Psoas muscle (tissue), 8 donors: ENCODE measurements around the gene RTN4R. TPM values are rescaled to one million over a fixed set of nuclear protein-coding genes. Genes with fewer than 3 reads are reported as not detected.
"Not testable (repeated sequence)": the region's sequence is repeated elsewhere in the genome, so short reads cannot be mapped to it uniquely, and the experiment has no call there.

ENCODE experiments used
- ATAC-seq, 4 donors: fragments of 200-7000 bp; cut with Tn5 transposase; one replicate each; pipeline ENCODE4 v1.9.1; 2020; ENCODE audit warnings: moderate library complexity in 3 of 4, mild to moderate bottlenecking in 2 of 4
- DNase-seq, 2 donors: peaks; one replicate each; pipeline ENCODE4 v3.0.0-alpha.2; 2020
- H3K27ac ChIP-seq: fragments of 200-600 bp; one replicate; pipeline ENCODE4 v1.8.0; 2022
- H3K27me3 ChIP-seq, 3 donors: fragments of 200-600 bp in 1 of 3; one replicate each; pipeline versions ENCODE4 v1.6.1 to v1.8.0; 2013 to 2022; ENCODE audit warnings: low read length in 2 of 3, mild to moderate bottlenecking in 2 of 3, moderate library complexity in 1 of 3; ENCODE audit not compliant: insufficient read depth in 3 of 3
- H3K36me3 ChIP-seq, 2 donors: fragments of 200-600 bp in 1 of 2; one replicate each; pipeline versions ENCODE4 v1.6.1 to v1.8.0; 2013 to 2022; ENCODE audit warnings: low read depth in 1 of 2, mild to moderate bottlenecking in 1 of 2, moderate library complexity in 1 of 2; ENCODE audit not compliant: insufficient read depth in 1 of 2
- H3K4me1 ChIP-seq: fragments of 200-600 bp; one replicate; pipeline ENCODE4 v1.8.0; 2022
- H3K4me3 ChIP-seq: fragments of 200-600 bp; one replicate; pipeline ENCODE4 v1.8.0; 2022; ENCODE audit warnings: mild to moderate bottlenecking
- H3K9me3 ChIP-seq: fragments of 200-600 bp; one replicate; pipeline ENCODE4 v1.8.0; 2022
- WGBS, 3 donors: extraction: QIAGEN DNeasy Blood & Tissue Kit; methylation state at CpG; one replicate each; pipeline versions ENCODE4 v1.1.6 to v1.1.7; 2013; 5-methylcytosine and 5-hydroxymethylcytosine counted together
- intact Hi-C, 2 donors: fragments of 100-400 bp; cut with DNase I; formaldehyde crosslinking; loops; one replicate each; pipeline versions ENCODE4 v1.11.0 to v1.14.2; 2022
- polyA plus RNA-seq, 3 donors: library from polyadenylated mRNA; stranded (reverse); fragments of 200-250 nt; gene quantifications; one replicate each; pipeline ENCODE4 v1.2.3, GENCODE V29; 2013
- total RNA-seq, 4 donors: library from RNA; stranded (reverse); fragmentation: NEBNext Ultra II Directional in 2 of 4; extraction: Animal tissue kit (Norgen Biotek cat#: 25700) in 2 of 4; gene quantifications; one replicate each; pipeline versions ENCODE4 v1.2.1 to v1.2.4, GENCODE V29; 2021 to 2023
- TF ChIP-seq, protein P1 (sequence below): fragments of 200-600 bp; IDR thresholded peaks from one replicate; pipeline ENCODE4 v1.8.0; 2022; ENCODE audit warnings: antibody characterized with exemption
- donor health status: healthy with polysubstance abuse.
- donor health status: DM: no; HTN: no; CAD: no; lungs with moderate emphysema.
- donor health status: Bipolar disorder and iron deficiency.
- donor health status: healthy.
- donor health status: DM: yes; HTN: yes; CAD: no.
- donor health status: DM: no; HTN: no; CAD: no.
- donor health status: DM: no; HTN: no; CAD: no.
- donor health status: DM: yes; HTN: yes; CAD: no.

Gene RTN4R
- total and polyA plus RNA-seq, 7 donors: 0.12 to 2.4 (median 0.36) TPM

DNA sequence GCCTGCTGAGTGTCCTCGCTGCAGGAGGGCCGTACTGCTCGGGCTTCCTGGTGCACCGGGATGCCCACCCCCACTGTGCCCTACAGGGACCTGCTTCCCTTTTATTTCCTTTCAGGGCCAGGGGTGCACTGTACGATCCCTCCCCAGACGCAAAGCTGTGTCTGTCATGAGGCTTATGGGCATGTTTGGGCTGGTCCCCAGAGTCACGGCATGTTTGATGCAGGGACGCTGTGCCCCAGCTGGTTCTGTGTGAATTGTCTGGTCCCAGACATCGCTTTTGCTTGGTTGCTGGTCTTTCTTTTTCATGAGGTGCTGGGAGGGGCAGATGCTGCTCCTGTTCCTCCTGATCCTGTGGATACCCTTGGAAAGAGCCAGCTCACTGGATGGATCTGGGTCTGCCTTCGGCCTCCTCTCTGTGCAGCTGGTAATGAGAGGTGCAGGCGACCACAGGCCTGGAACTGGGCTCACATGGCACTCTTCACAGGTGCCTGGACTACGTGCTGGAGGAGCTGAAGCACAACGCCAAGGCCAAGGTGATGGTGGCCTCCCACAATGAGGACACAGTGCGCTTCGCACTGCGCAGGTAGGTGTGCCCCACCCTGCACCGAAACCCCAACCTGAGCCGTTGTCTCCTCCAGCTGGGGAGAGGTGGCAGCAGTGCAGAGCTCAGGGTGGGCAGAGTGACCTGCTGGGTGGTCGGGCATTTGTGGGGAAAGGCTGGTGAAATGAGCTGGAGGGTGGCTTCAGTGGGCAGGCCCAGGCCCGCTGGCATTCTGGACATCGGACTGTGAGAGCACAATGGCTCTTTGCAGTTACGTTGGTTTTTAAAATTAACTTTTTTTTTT is 40.9 kb upstream of the RTN4R start:
- H3K27ac ChIP-seq, H3K27me3 ChIP-seq, intact Hi-C loops, H3K9me3 ChIP-seq, DNase-seq, H3K36me3 ChIP-seq, H3K4me3 ChIP-seq, H3K4me1 ChIP-seq, ATAC-seq: not testable (repeated sequence)
- 76 to 88% (median 78%) methylated on average over 21 to 22 of the region's 22 CpGs for WGBS, 3 donors

DNA sequence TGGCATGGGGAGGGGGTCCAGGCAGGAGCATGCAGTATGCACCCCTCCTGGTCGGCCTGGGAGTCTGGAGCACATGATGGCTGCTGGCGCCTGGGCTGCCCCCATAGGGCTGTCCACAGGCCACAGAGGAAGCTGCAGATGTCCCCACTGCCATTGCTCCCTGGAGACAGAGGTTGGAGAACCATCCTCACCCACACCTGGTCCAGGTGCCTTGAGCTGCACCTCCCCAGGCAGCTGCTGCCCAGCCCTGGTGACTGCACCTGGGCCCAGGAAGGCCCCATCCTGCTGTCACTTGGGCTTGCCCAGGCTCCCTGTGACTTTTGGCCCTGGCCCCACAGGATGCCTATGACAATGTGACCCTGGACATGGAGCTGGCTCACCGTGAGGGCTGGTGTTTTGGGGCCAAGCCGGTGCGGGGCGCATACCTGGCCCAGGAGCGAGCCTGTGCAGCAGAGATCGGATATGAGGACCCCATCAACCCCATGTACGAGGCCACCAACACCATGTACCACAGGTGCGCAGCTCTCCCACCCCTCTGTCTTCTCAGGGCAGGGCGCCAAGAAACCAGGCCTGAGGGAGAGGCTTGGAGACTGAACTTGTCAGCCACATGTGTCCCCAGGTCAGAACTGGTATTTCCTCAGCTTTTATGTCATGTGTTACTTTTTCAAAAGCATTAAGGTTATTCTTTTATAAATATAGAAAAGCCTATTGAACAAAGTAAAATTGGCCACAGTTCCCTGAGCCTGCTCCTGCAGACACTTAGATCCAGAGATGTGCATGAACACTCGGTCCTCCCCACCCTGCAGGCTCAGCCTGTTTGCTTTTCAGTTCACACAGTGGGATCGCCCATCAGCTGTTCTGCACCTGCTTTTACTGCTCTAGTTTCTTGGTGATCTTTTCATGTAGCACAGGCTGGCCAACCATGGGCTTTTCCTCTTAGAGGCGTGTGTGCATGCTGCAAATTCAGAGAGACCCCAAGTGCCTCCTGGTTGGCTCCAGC is 39.6 kb upstream of the RTN4R start:
- ATAC-seq, H3K4me1 ChIP-seq, H3K9me3 ChIP-seq, DNase-seq, H3K36me3 ChIP-seq, H3K4me3 ChIP-seq, intact Hi-C loops, H3K27ac ChIP-seq: not testable (repeated sequence)
- H3K27me3 ChIP-seq: peaks cover 0 to 12% (median 0%) of the 10 kb centered on the region in 3 donors
- 68 to 77% (median 75%) methylated on average over 13 to 14 of the region's 14 CpGs for WGBS, 3 donors

DNA sequence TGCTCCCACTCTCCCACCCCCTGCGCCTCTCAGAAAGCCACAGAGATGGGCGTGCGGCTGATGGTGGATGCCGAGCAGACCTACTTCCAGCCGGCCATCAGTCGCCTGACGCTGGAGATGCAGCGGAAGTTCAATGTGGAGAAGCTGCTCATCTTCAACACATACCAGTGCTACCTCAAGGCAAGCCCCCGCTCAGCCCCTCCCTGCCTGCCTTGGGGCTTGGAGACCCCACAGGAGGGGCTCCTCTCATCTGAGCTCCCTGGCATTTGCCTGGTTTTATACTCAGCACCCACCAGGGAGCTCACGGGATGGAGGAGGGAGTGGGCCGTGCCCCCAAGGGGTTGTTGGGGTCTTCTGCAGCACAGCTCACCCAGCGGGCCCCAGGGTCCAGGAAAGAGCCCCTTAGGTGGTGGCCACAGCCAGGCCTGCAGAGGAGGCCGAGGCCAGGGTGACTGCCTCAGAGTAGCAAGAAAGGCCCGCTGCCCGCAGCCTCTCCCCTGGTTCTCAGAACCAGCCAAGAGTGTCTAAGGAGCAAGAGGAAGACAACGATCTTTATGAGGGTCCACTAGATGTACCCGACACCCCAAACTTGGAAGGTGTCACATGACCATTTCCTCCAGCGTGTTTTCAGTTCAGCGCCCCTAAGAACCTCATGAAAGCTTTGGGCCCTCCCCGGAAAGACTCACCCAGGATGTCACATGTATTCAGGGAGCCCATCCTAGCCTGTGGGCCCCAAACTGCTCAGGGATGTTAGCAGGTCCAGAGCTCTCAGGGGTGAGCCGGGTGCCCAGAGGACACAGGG is 38.7 kb upstream of the RTN4R start:
- ATAC-seq, H3K4me3 ChIP-seq, H3K4me1 ChIP-seq, H3K36me3 ChIP-seq, intact Hi-C loops, H3K27ac ChIP-seq, H3K9me3 ChIP-seq, DNase-seq: not testable (repeated sequence)
- 87 to 97% (median 89%) methylated on average over 17 to 20 of the region's 21 CpGs for WGBS, 3 donors
- H3K27me3 ChIP-seq: peaks cover 0 to 21% (median 0%) of the 10 kb centered on the region in 3 donors

DNA sequence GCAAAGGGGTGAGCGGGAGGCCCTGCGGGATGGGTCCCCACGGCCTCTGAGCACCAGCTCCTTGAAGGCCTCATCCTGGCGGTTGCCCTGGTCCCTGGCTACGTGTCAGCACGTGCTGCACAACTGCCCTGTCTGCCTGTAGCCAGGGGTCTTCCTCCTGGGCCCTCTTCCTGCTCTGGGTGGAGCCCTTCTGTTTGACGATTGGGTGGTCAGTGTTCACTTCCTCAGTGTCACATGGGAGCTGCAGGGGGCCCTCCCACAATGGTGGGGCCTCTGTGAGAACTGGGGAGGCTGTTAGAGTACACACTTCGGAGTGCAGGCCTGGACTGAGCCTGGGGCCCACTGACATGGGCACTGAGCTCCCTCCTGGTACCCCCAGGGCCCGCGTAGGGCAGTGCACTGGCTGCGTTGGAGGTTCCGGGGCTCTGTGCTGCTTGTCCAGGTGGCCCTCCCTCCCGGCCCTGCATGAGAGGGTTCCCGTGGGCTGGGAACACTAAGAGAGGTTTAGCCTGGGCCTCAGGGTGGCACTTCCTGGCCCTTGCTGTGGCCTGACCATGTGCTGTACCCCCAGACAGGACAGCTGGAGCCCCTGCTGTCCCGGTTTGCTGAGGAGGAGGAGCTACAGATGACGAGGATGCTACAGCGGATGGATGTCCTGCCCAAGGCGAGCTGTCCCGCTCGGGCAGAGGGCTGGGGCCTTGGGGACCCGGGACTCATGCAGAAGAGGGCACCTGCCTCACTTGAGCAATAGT is 38.0 kb upstream of the RTN4R start:
- no peak for ATAC-seq
- H3K27ac ChIP-seq: no peak overlapping the region
- 68 to 76% (median 74%) methylated on average over 21 of the region's 21 CpGs for WGBS, 3 donors
- no peaks in the 10 kb centered on the region for H3K36me3 ChIP-seq
- TF ChIP-seq, protein P1, sequence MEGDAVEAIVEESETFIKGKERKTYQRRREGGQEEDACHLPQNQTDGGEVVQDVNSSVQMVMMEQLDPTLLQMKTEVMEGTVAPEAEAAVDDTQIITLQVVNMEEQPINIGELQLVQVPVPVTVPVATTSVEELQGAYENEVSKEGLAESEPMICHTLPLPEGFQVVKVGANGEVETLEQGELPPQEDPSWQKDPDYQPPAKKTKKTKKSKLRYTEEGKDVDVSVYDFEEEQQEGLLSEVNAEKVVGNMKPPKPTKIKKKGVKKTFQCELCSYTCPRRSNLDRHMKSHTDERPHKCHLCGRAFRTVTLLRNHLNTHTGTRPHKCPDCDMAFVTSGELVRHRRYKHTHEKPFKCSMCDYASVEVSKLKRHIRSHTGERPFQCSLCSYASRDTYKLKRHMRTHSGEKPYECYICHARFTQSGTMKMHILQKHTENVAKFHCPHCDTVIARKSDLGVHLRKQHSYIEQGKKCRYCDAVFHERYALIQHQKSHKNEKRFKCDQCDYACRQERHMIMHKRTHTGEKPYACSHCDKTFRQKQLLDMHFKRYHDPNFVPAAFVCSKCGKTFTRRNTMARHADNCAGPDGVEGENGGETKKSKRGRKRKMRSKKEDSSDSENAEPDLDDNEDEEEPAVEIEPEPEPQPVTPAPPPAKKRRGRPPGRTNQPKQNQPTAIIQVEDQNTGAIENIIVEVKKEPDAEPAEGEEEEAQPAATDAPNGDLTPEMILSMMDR: no peak
- no peak for DNase-seq
- H3K9me3 ChIP-seq: no peaks in the 10 kb centered on the region
- H3K27me3 ChIP-seq: peaks cover 0 to 27% (median 0%) of the 10 kb centered on the region in 3 donors
- intact Hi-C loops: no loop called here
- H3K4me1 ChIP-seq: no peaks in the 10 kb centered on the region
- H3K4me3 ChIP-seq: no peak overlapping the region

DNA sequence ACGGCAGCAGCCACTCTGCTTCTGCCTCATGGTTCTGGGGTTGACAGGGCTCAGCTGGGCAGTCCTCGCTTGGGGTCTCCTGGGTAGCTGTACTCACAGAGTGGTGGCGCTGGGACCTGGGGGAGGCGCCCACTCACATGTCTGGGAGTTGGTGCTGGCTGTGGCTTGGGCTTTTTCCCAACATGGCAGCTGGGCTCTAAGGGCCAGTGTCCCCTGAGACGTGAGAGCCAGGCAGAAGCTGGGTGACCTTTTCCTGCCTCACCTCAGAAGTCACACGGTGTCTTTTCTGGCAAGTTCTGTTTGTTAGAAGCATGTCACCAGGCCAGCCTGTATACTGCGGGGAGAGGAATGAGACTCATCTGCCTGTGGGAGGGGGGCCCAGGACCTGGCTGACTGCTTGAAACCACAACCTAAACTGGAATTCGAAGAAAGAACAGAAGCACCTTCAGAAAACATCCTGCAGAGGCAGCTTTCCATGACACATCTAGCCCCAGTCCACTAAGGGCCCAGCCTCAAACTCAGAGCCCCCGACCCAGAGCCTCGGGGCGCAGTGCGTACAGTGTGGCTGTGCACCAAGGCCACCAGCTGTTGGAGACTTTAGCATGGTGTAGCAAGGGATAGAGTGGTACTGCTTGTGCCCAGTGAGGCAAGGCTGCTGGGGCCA is 37.2 kb upstream of the RTN4R start:
- WGBS, 3 donors: 68 to 78% (median 69%) methylated on average over 11 to 12 of the region's 12 CpGs
- peak in 1 of 2 donors; percentile 27 for DNase-seq

More for the DNA sequence above, 37.2 kb upstream of the RTN4R start:
- H3K27ac ChIP-seq, H3K36me3 ChIP-seq, H3K4me1 ChIP-seq, H3K4me3 ChIP-seq, intact Hi-C loops, H3K9me3 ChIP-seq: not testable (repeated sequence)
- peak; percentile 32 to 67 (median 45) for ATAC-seq
- peaks cover 0 to 27% (median 0%) of the 10 kb centered on the region in 3 donors for H3K27me3 ChIP-seq
